SK-N-SH (cell line): Measurements from ENCODE around the gene ROS1.
"Not testable (repeated sequence)": the region's sequence is repeated elsewhere in the genome, so short reads cannot be mapped to it uniquely, and the experiment has no call there.

Experiments
- CTCF ChIP-seq: fragments of 200-600 bp; sonication (generic); IDR thresholded peaks from 2 replicates; pipeline ENCODE4 v1.6.1; 2017; ENCODE audit warnings: antibody characterized with exemption, mild to moderate bottlenecking, moderate library complexity
- ELF1 ChIP-seq: IDR thresholded peaks from 2 replicates; pipeline ENCODE4 v1.4.0; 2012
- EP300 ChIP-seq, 2 experiments: IDR thresholded peaks; 2 replicates each; pipeline versions ENCODE4 v1.4.0 to v1.6.1; 2012; ENCODE audit warnings: borderline replicate concordance in 1 of 2, low read depth in 1 of 2, low read length in 1 of 2
- EZH2phosphoT487 ChIP-seq: fragments of 200-600 bp; sonication (generic); IDR thresholded peaks from 2 replicates; pipeline ENCODE4 v1.6.1; 2017; ENCODE audit warnings: low read depth, mixed run types, mild to moderate bottlenecking, antibody characterized with exemption, moderate library complexity, borderline replicate concordance
- GATA2 ChIP-seq: sonication (generic); formaldehyde crosslinking; IDR thresholded peaks from 2 replicates; pipeline ENCODE4 v1.5.0; 2020; ENCODE audit warnings: mild to moderate bottlenecking, missing genetic modification reagents
- NRF1 ChIP-seq: IDR thresholded peaks from 2 replicates; pipeline ENCODE4 v1.6.1; 2012; ENCODE audit warnings: low read depth, mild to moderate bottlenecking, low read length
- POLR2AphosphoS5 ChIP-seq: IDR thresholded peaks from 2 replicates; pipeline ENCODE4 v1.6.1; 2012; ENCODE audit warnings: low read depth, low read length
- RAD21 ChIP-seq: IDR thresholded peaks from 2 replicates; pipeline ENCODE4 v1.6.1; 2012; ENCODE audit warnings: mild to moderate bottlenecking, low read length
- RCOR1 ChIP-seq: fragments of 150-350 bp; IDR thresholded peaks from 2 replicates; pipeline ENCODE4 v1.6.1; 2017; ENCODE audit warnings: antibody characterized with exemption, low read length
- TAF1 ChIP-seq: IDR thresholded peaks from 2 replicates; pipeline ENCODE4 v1.6.1; 2012; ENCODE audit warnings: low read depth, mild to moderate bottlenecking, low read length, moderate library complexity, borderline replicate concordance
- TEAD4 ChIP-seq: IDR thresholded peaks from 2 replicates; pipeline ENCODE4 v1.4.0; 2012; ENCODE audit warnings: mild to moderate bottlenecking, borderline replicate concordance; ENCODE audit not compliant: insufficient read depth
- USF2 ChIP-seq: fragments of 150-350 bp; IDR thresholded peaks from 2 replicates; pipeline ENCODE4 v1.6.1; 2017; ENCODE audit warnings: antibody characterized with exemption, low read length, low read depth, borderline replicate concordance
- ZBTB33 ChIP-seq: IDR thresholded peaks from 2 replicates; pipeline ENCODE4 v1.4.0; 2012; ENCODE audit warnings: low read depth, borderline replicate concordance

- TF ChIP-seq TAF1; CTCF; POLR2AphosphoS5; RCOR1; GATA2 (CRISPR knock-in tag); ZBTB33; RAD21; TEAD4; EZH2phosphoT487; NRF1; ELF1; USF2; EP300 (IDR thresholded peaks at IDR 0.05; ENCODE audit: borderline replicate concordance in 1 of 2, low read depth in 1 of 2, low read length in 1 of 2): not testable (repeated sequence)
Observed at GRCh38 chr6:117468527-117468926, 42.8 kb upstream of the ROS1 start.
